HG02798 (cell line): ENCODE results near the gene RAB3GAP2.
"Not testable (repeated sequence)": the region's sequence is repeated elsewhere in the genome, so short reads cannot be mapped to it uniquely, and the experiment has no call there.

Experiments
- ATAC-seq: cut with Tn5 transposase; IDR thresholded peaks from one replicate; pipeline ENCODE4 v1.9.1; 2021; ENCODE audit warnings: mild to moderate bottlenecking; ENCODE audit not compliant: unreplicated experiment, poor library complexity

Gene RAB3GAP2

GRCh38 chr1:220287129-220287528 is 14.9 kb upstream of the RAB3GAP2 start:
- no peak for ATAC-seq

- ATAC-seq = no peak
Measured at GRCh38 chr1:220283625-220284024, 11.4 kb upstream of the RAB3GAP2 start.

- ATAC-seq = peak; percentile 42
Measured at GRCh38 chr1:220281159-220281574, 8.9 kb upstream of the RAB3GAP2 start.

GRCh38 chr1:220280249-220280648 is 8.0 kb upstream of the RAB3GAP2 start:
- no peak for ATAC-seq

- ATAC-seq = no peak
Measured at GRCh38 chr1:220278991-220279390, 6.7 kb upstream of the RAB3GAP2 start.

GRCh38 chr1:220275430-220275829 is 3.2 kb upstream of the RAB3GAP2 start:
- ATAC-seq = no peak

GRCh38 chr1:220274251-220274855 is 2.1 kb upstream of the RAB3GAP2 start:
- ATAC-seq = no peak

GRCh38 chr1:220272841-220273090 is 513 bp upstream of the RAB3GAP2 start:
- ATAC-seq = no peak

GRCh38 chr1:220271706-220272046 is 577 bp downstream of the RAB3GAP2 start:
- ATAC-seq = no peak

- no peak for ATAC-seq
Measured at GRCh38 chr1:220269036-220269435, 3.2 kb downstream of the RAB3GAP2 start.

GRCh38 chr1:220267630-220268029 is 4.6 kb downstream of the RAB3GAP2 start:
- ATAC-seq = no peak

GRCh38 chr1:220260228-220260627 is 12.0 kb downstream of the RAB3GAP2 start:
- ATAC-seq = not testable (repeated sequence)

GRCh38 chr1:220259756-220260155 is 12.5 kb downstream of the RAB3GAP2 start:
- ATAC-seq = not testable (repeated sequence)

GRCh38 chr1:220256194-220256593 is 16.1 kb downstream of the RAB3GAP2 start:
- ATAC-seq = not testable (repeated sequence)

GRCh38 chr1:220255204-220255603 is 17.0 kb downstream of the RAB3GAP2 start:
- no peak for ATAC-seq

- not testable (repeated sequence) for ATAC-seq
Measured at GRCh38 chr1:220253290-220253689, 19.0 kb downstream of the RAB3GAP2 start.

GRCh38 chr1:220251272-220251671 is 21.0 kb downstream of the RAB3GAP2 start:
- ATAC-seq = no peak

- ATAC-seq = no peak
Measured at GRCh38 chr1:220250681-220251080, 21.6 kb downstream of the RAB3GAP2 start.

GRCh38 chr1:220249522-220249921 is 22.7 kb downstream of the RAB3GAP2 start:
- ATAC-seq = no peak

GRCh38 chr1:220248715-220249265 is 23.5 kb downstream of the RAB3GAP2 start:
- ATAC-seq = not testable (repeated sequence)

GRCh38 chr1:220245900-220246299 is 26.4 kb downstream of the RAB3GAP2 start:
- not testable (repeated sequence) for ATAC-seq

GRCh38 chr1:220243947-220244346 is 28.3 kb downstream of the RAB3GAP2 start:
- no peak for ATAC-seq
